ENCODE results near the gene TMEM72. TPM values are rescaled to one million over a fixed set of nuclear protein-coding genes. Genes with fewer than 3 reads are reported as not detected.

Gene TMEM72
- total and polyA plus RNA-seq, 2 of the 13 experiments (the other 11 are each of a cell fraction or from before 2014, with no cell fraction given), result 0.04 TPM; not detected in 1

DNA sequence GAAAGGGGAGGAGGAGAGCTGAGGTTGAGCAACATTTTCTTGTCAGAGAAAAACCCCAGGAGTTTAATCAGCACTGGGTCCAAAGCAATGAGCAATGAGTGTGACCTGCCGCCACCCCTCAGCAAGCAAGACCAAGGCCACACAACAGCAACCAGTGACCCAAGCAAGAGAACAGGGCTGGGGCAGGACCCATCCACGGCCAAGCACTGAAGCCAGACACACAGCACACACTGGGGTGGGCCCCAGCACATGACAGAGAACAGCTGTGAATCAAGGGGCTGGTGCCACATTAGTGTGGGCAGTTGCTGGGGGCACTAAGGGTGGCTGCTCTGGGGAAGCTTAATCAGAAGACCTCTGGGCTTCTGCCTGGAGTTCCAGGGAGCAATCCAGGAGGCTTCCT, 16.2 kb downstream of the TMEM72 start (continued):
- TF ChIP-seq ZNF503 (CRISPR knock-in tag; IDR thresholded peaks at IDR 0.05) (no peak), CEBPB (IDR thresholded peaks at IDR 0.05; ENCODE audit: borderline replicate concordance, low read depth, low read length) (peak; percentile 69; the same call in 1 of the 2 replicates), SP5 (CRISPR knock-in tag; IDR thresholded peaks at IDR 0.05; ENCODE audit: borderline replicate concordance, low read depth) (0 out of 2 replicates have a peak, but pooled peaks have one; percentile 22), ZNF580 (CRISPR knock-in tag; IDR thresholded peaks at IDR 0.05; ENCODE audit: borderline replicate concordance, low read depth) (no peak)

- Histone ChIP-seq H4K20me1 (ENCODE audit: insufficient read depth, low read length) (no peaks in the 10 kb centered on the region), H3K79me2 (ENCODE audit: insufficient read depth, low read length) (no peaks in the 10 kb centered on the region), H3K9me3 (ENCODE audit: low read length) (no peaks in the 10 kb centered on the region), H3K27ac (ENCODE audit: extremely low read length, insufficient read depth, low read length) (no peak overlapping the region), H2AFZ (ENCODE audit: low read length) (no peak overlapping the region), H3K4me2 (ENCODE audit: low read depth, low read length) (no peak overlapping the region), H3K9ac (ENCODE audit: insufficient read depth, low read depth, low read length) (no peak overlapping the region), H3K4me3 (replicated peaks in 1 of 3; ENCODE audit: insufficient read depth in 1 of 3, low read depth in 2 of 3, low read length in 3 of 3) (no peak overlapping the region), H3K4me1 (ENCODE audit: insufficient read depth, low read length) (peaks cover 62% of the 10 kb centered on the region), H3K27me3 (ENCODE audit: control insufficient read depth in 1 of 2, insufficient read depth in 2 of 2, low read length in 2 of 2) (0 out of 5 replicates have a peak, but pooled peaks cover 2 to 5% of the 10 kb centered on the region in 2 experiments), H3K36me3 (replicated peaks in 1 of 2; ENCODE audit: control insufficient read depth in 1 of 2, insufficient read depth in 2 of 2, low read length in 2 of 2) (no peaks in the 10 kb centered on the region)
- FAIRE-seq (no peak), ATAC-seq (no peak), DNase-seq (ENCODE audit: low spot score) (no peak)
- in situ Hi-C loops (cut with HindIII; ENCODE audit: extremely low pct_ligation_motif_present, low pct_unique_long_range_greater_than_20kb) (no loop called here), intact Hi-C loops (cut with micrococcal nuclease; ENCODE audit: unreplicated experiment) (no loop called here)
- ChIA-PET POLR2A (no interaction called here), CTCF (ENCODE audit: low intra/inter-chr PET ratio, low total read pairs) (no interaction called here)
- TF ChIP-seq ZNF652 (CRISPR knock-in tag; IDR thresholded peaks at IDR 0.05; ENCODE audit: borderline replicate concordance, low read depth), result no peak
- no peak for TF ChIP-seq ZNF850 (CRISPR knock-in tag; conservative IDR thresholded peaks at IDR 0.05)
- no peak for TF ChIP-seq ASH2L (IDR thresholded peaks at IDR 0.05; ENCODE audit: insufficient read length, low read depth, low read length)
- TF ChIP-seq ZNF33A (CRISPR knock-in tag; IDR thresholded peaks at IDR 0.05; ENCODE audit: borderline replicate concordance), result no peak
- TF ChIP-seq RAD21 (CRISPR knock-in tag; IDR thresholded peaks at IDR 0.05), result no peak
- TF ChIP-seq, protein P1, sequence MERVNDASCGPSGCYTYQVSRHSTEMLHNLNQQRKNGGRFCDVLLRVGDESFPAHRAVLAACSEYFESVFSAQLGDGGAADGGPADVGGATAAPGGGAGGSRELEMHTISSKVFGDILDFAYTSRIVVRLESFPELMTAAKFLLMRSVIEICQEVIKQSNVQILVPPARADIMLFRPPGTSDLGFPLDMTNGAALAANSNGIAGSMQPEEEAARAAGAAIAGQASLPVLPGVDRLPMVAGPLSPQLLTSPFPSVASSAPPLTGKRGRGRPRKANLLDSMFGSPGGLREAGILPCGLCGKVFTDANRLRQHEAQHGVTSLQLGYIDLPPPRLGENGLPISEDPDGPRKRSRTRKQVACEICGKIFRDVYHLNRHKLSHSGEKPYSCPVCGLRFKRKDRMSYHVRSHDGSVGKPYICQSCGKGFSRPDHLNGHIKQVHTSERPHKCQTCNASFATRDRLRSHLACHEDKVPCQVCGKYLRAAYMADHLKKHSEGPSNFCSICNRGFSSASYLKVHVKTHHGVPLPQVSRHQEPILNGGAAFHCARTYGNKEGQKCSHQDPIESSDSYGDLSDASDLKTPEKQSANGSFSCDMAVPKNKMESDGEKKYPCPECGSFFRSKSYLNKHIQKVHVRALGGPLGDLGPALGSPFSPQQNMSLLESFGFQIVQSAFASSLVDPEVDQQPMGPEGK (CRISPR knock-in tag; IDR thresholded peaks at IDR 0.05), result no peak
- TF ChIP-seq ZBTB34 (CRISPR knock-in tag; IDR thresholded peaks at IDR 0.05), result no peak
- no peak for TF ChIP-seq CENPX (CRISPR knock-in tag; IDR thresholded peaks at IDR 0.05)
- no peak for TF ChIP-seq ZNF33B (CRISPR knock-in tag; IDR thresholded peaks at IDR 0.05)
- TF ChIP-seq ZFP90 (CRISPR knock-in tag; IDR thresholded peaks at IDR 0.05; ENCODE audit: borderline replicate concordance), result no peak
- TF ChIP-seq, protein P2, sequence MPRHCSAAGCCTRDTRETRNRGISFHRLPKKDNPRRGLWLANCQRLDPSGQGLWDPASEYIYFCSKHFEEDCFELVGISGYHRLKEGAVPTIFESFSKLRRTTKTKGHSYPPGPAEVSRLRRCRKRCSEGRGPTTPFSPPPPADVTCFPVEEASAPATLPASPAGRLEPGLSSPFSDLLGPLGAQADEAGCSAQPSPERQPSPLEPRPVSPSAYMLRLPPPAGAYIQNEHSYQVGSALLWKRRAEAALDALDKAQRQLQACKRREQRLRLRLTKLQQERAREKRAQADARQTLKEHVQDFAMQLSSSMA (CRISPR knock-in tag; IDR thresholded peaks at IDR 0.05), result no peak
- TF ChIP-seq DMAP1 (CRISPR knock-in tag; IDR thresholded peaks at IDR 0.05), result no peak
- no peak for TF ChIP-seq NPAS2 (CRISPR knock-in tag; IDR thresholded peaks at IDR 0.05; ENCODE audit: borderline replicate concordance)
- TF ChIP-seq SP2 (CRISPR knock-in tag; IDR thresholded peaks at IDR 0.05), result no peak
- BruUV-seq (replicated peaks), result no TSS peak
Measured at GRCh38 chr10:44928462-44928861, 17.3 kb downstream of the TMEM72 start.
